K562 (cell line): Measurements from ENCODE around the gene ZCCHC14. TPM values are rescaled to one million over a fixed set of nuclear protein-coding genes. Genes with fewer than 3 reads are reported as not detected.
A peak's percentile ranks its signal among the peaks of the same experiment; 100 is the strongest.

Source experiments
- ATAC-seq: fragments of 200-7000 bp; cut with Tn5 transposase; 3 replicates; pipeline ENCODE4 v1.9.1; 2020; ENCODE audit warnings: moderate library complexity
- BruUV-seq: library from RNA; stranded (reverse); fragments of 400-500 nt; replicated peaks from 2 replicates; lab custom pipeline; 2021; lab: Mats Ljungman, UMichigan
- CTCF ChIA-PET: fragments of 300-600 bp; formaldehyde crosslinking; extraction: SDS; loops from one replicate; lab custom pipeline; 2021; ENCODE audit warnings: low intra/inter-chr PET ratio; lab: Yijun Ruan, JAX
- POLR2A ChIA-PET: fragments of 300-600, 350-650 bp; sonication (Branson Sonifier 250); formaldehyde crosslinking; extraction: SDS; loops from one replicate; lab custom pipeline; 2021; ENCODE audit warnings: antibody characterized with exemption, inconsistent platforms; lab: Yijun Ruan, JAX
- DNase-seq, 4 experiments: peaks; one replicate each; pipeline versions ENCODE4 v3.0.0 to v3.0.0-alpha.2; 2011 to 2018; ENCODE audit warnings: low spot score in 3 of 4, mixed read lengths in 3 of 4; ENCODE audit errors: extremely low read depth in 1 of 4
- FAIRE-seq: peaks from 2 replicates; lab custom pipeline; 2011; peaks lifted over from hg19 to GRCh38; lab: Jason Lieb, UNC
- H2AFZ ChIP-seq: 2 replicates; pipeline ENCODE4 v1.6.0; 2011; ENCODE audit warnings: low read depth, low read length, control low read depth, inconsistent platforms
- H3K27ac ChIP-seq: fragments of 200-600 bp; 3 replicates; pipeline ENCODE4 v1.8.0; 2011; ENCODE audit warnings: low read depth, mild to moderate bottlenecking, control low read depth, inconsistent platforms, low read length, moderate library complexity, mixed read lengths; ENCODE audit errors: extremely low read depth
- H3K27me3 ChIP-seq, 2 experiments: fragments of 300-600 bp in 1 of 2; 2 replicates in 1 of 2; 3 replicates in 1 of 2; pipeline versions ENCODE4 v1.6.0 to v1.8.0; 2011; ENCODE audit warnings: inconsistent platforms in 2 of 2, low read length in 2 of 2, mild to moderate bottlenecking in 1 of 2, mixed read lengths in 1 of 2, moderate library complexity in 1 of 2; ENCODE audit not compliant: control insufficient read depth in 2 of 2, insufficient read depth in 2 of 2
- H3K36me3 ChIP-seq: fragments of 300-600 bp; 3 replicates; pipeline ENCODE4 v1.8.0; 2011; ENCODE audit warnings: mild to moderate bottlenecking, low read length, inconsistent platforms; ENCODE audit not compliant: control insufficient read depth, insufficient read depth
- H3K4me1 ChIP-seq, 2 experiments: fragments of 200-600 bp in 1 of 2; replicated peaks in 1 of 2; 2 replicates in 1 of 2; 3 replicates in 1 of 2; pipeline versions ENCODE4 v1.5.1 to v1.8.0; 2011; ENCODE audit warnings: inconsistent platforms in 2 of 2, low read length in 2 of 2, mild to moderate bottlenecking in 1 of 2, mixed read lengths in 1 of 2, moderate library complexity in 1 of 2; ENCODE audit not compliant: control insufficient read depth in 2 of 2, insufficient read depth in 2 of 2
- H3K4me2 ChIP-seq: 2 replicates; pipeline ENCODE4 v1.6.1; 2011; ENCODE audit warnings: low read length, control low read depth, inconsistent platforms, mixed read lengths; ENCODE audit not compliant: insufficient read depth
- H3K4me3 ChIP-seq: fragments of 200-600 bp; sonication (generic), shearing (Covaris generic); 2 replicates; pipeline ENCODE4 v1.5.1; 2016; ENCODE audit warnings: control low read depth, inconsistent platforms
- H3K79me2 ChIP-seq: fragments of 200-600 bp; 3 replicates; pipeline ENCODE4 v1.8.0; 2011; ENCODE audit warnings: low read length, inconsistent platforms; ENCODE audit not compliant: control insufficient read depth, insufficient read depth
- H3K9ac ChIP-seq, 2 experiments: 2 replicates each; pipeline versions ENCODE4 v1.6.0 to v1.6.1; 2011; ENCODE audit warnings: low read depth in 2 of 2, low read length in 2 of 2, control low read depth in 1 of 2, inconsistent platforms in 1 of 2, mild to moderate bottlenecking in 1 of 2, mixed read lengths in 1 of 2; ENCODE audit not compliant: insufficient read depth in 1 of 2
- H3K9me1 ChIP-seq: one replicate; pipeline ENCODE4 v1.6.0; 2011; ENCODE audit warnings: inconsistent platforms, mild to moderate bottlenecking, low read length, moderate library complexity; ENCODE audit not compliant: control insufficient read depth, insufficient read depth
- H3K9me3 ChIP-seq: replicated peaks from 2 replicates; pipeline ENCODE4 v1.5.1; 2011; ENCODE audit warnings: low read depth, low read length, inconsistent platforms; ENCODE audit not compliant: control insufficient read depth, insufficient read depth
- H4K20me1 ChIP-seq: replicated peaks from 2 replicates; pipeline ENCODE4 v1.6.1; 2011; ENCODE audit warnings: low read length, inconsistent platforms, mixed read lengths; ENCODE audit not compliant: control insufficient read depth, insufficient read depth
- KDM1A ChIP-seq, 2 experiments: fragments of 450-650 bp; IDR thresholded peaks; 2 replicates each; pipeline ENCODE4 v1.6.1; 2016; ENCODE audit warnings: mild to moderate bottlenecking in 2 of 2
- SIX5 ChIP-seq, 2 experiments: IDR thresholded peaks; 2 replicates each; pipeline ENCODE4 v1.6.1; 2011; ENCODE audit warnings: low read length in 2 of 2, borderline replicate concordance in 1 of 2, low read depth in 1 of 2, mild to moderate bottlenecking in 1 of 2, moderate library complexity in 1 of 2; ENCODE audit not compliant: insufficient read depth in 1 of 2
- SREBF1 ChIP-seq: fragments of 150-350 bp; IDR thresholded peaks from 2 replicates; pipeline ENCODE4 v1.6.1; 2014; ENCODE audit warnings: antibody characterized with exemption, low read depth, low read length, borderline replicate concordance
- TRIM25 ChIP-seq: fragments of 450-650 bp; IDR thresholded peaks from 2 replicates; pipeline ENCODE4 v1.7.0; 2016; ENCODE audit warnings: borderline replicate concordance
- ZNF695 ChIP-seq: fragments of 450-650 bp; formaldehyde crosslinking; IDR thresholded peaks from 2 replicates; pipeline ENCODE4 v1.4.0; 2020; ENCODE audit warnings: mild to moderate bottlenecking, moderate library complexity
- WGBS: fragments of 100-300 bp; shearing (Covaris generic); methylation state at CpG from one replicate; pipeline ENCODE4 v1.1.6; 2016; ENCODE audit warnings: low coverage, mixed read lengths; ENCODE audit not compliant: insufficient coverage; ENCODE audit errors: missing lambda C conversion rate; 5-methylcytosine and 5-hydroxymethylcytosine counted together
- in situ Hi-C: fragments of 300-500 bp; cut with MboI; formaldehyde crosslinking; loops from 4 replicates; pipeline ENCODE4 v1.15.0; 2018; ENCODE audit warnings: inconsistent platforms, mixed read lengths
- intact Hi-C: fragments of 100-400 bp; cut with micrococcal nuclease; formaldehyde crosslinking; loops from 2 replicates; pipeline ENCODE4 v1.14.2; 2022
- polyA plus RNA-seq, 8 experiments: library from polyadenylated mRNA; depleted of rRNA in 4 of 8; stranded (reverse) in 5 of 8; unstranded in 3 of 8; fragments of >200 nt; fragmentation: Nextera tagmentation in 2 of 8; fragmentation: Illumina TruSeq in 1 of 8; extraction: Ambion mirVana in 2 of 8; extraction: Trizol in 1 of 8; gene quantifications; 2 replicates each; pipeline versions ENCODE4 v1.2.1 to v1.2.3, GENCODE V29; 2011 to 2014; ENCODE audit warnings: inconsistent platforms in 1 of 8, missing spikeins in 1 of 8
- total RNA-seq, 7 experiments: library from RNA; depleted of rRNA in 6 of 7; stranded (reverse); fragments of >200 nt in 6 of 7; fragmentation: Illumina TruSeq in 2 of 7; extraction: Trizol in 2 of 7; gene quantifications; 2 replicates each; pipeline versions ENCODE4 v1.2.1 to v1.2.3, GENCODE V29; 2011 to 2021; ENCODE audit warnings: low replicate concordance in 1 of 7

The ZCCHC14 gene
- total and polyA plus RNA-seq, 9 of the 15 experiments (the other 6 are each of a cell fraction or from before 2014, with no cell fraction given), result 1.5 to 12.4 (median 2.9) TPM

DNA sequence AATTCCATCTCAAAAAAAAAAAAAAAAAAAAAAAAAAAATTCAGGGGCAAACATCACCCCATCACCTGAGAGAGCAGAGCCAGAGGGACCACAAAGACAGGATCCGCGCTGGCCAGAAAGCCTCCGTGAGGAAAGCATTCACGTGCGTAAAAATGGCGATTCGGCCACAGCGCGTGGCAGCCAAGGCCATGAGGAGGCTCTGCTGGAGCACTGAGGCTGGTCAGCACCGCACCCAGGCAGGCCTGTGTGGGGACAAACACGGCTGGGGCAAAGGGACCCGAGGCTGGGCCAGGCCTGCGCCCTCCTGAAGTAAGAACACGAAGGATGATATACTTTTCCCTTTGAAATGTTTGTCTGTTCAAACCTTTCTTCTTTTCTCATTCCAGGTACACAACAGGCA is 55.5 kb downstream of the ZCCHC14 start (continued):
- TF ChIP-seq TRIM25 (no peak), SREBF1 (no peak), SIX5 (IDR thresholded peaks at IDR 0.05; ENCODE audit: borderline replicate concordance in 1 of 2, insufficient read depth in 1 of 2, low read depth in 1 of 2, low read length in 2 of 2) (no peak)

GRCh38 chr16:87436225-87437172 is 56.3 kb downstream of the ZCCHC14 start:
- H3K27ac ChIP-seq, result no peak overlapping the region
- TF ChIP-seq ZNF695 (CRISPR knock-in tag), result no peak
- TF ChIP-seq KDM1A (IDR thresholded peaks at IDR 0.05), result peak in 1 of 2 experiments; percentile 20; a peak in 2 of 4 replicates
- no TSS peak for BruUV-seq
- H3K9me1 ChIP-seq, result no peaks in the 10 kb centered on the region
- POLR2A ChIA-PET, result interaction anchor here (1.2 kb wide), 1 partner anchor 12 kb away, joined by 3 read pairs; no protein-coding TSS in a partner anchor
- DNase-seq, result no peak
- no peak for FAIRE-seq
- peaks cover 10% of the 10 kb centered on the region; the same call in 1 of the 3 replicates for H3K36me3 ChIP-seq
- intact Hi-C loops, result no loop called here
- CTCF ChIA-PET, result no interaction called here
- no peak overlapping the region for H3K4me3 ChIP-seq
- H3K79me2 ChIP-seq, result no peaks in the 10 kb centered on the region
- no peaks in the 10 kb centered on the region for H3K9me3 ChIP-seq
- WGBS, result 68% methylated on average over 26 of the region's 29 CpGs
- no peak for ATAC-seq
- no peak overlapping the region for H3K9ac ChIP-seq
- no peak overlapping the region for H2AFZ ChIP-seq
- H3K4me1 ChIP-seq, result peaks cover 0 to 12% of the 10 kb centered on the region in 2 experiments; a peak in 1 of 5 replicates
- H3K4me2 ChIP-seq, result no peak overlapping the region
- in situ Hi-C loops, result no loop called here
- no peaks in the 10 kb centered on the region for H3K27me3 ChIP-seq
- peaks cover 8% of the 10 kb centered on the region; the same call in 1 of the 2 replicates for H4K20me1 ChIP-seq
